ENCODE data around the gene ARHGAP5. TPM values are rescaled to one million over a fixed set of nuclear protein-coding genes. Genes with fewer than 3 reads are reported as not detected.

Gene ARHGAP5
- total and polyA plus RNA-seq, 9 of the 15 experiments (the other 6 are each of a cell fraction or from before 2014, with no cell fraction given): 3.1 to 21.8 (median 12.1) TPM

DNA sequence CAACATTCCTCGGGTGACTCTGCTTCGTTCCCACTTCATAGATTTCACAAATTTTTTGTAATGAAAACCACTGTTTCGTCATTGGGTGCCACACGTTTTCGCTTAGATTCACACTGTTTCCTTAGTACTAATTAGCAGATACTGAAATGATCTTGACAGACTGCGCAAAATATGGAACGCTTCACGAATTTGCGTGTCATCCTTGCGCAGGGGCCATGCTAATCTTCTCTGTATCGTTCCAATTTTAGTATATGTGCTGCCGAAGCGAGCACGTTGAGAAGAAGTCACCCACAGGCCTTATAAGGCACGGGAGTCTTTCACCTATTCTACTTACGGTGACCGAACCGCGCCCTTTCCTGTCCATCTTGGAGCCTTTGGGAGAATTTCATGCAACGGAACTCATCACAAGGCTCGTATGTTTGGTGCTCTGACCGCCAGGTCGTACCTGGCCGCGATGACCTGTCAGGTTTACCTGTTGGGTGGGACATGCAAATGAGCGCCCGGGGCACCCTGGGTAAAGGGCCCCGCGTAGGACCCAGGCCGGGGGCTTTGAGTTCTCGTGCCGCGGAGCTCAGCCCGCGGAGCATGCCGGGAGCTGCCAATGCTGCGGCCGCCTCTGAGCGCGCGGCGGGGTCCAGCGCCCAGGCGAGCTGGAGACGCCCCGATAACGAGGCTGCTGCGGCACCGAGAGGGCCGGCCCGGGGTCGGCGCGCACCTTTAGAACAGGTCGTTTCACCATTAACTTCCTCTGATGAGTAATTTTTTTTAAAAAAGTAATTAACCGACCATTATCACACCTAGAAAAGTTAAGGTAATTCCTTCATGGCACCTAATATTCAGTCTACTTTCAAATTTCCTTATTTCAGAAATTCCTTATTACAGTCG lies 126.1 kb downstream of the ARHGAP5 start, which contains the start of gene RNU6-8 (continued):
- TF ChIP-seq, protein P1, sequence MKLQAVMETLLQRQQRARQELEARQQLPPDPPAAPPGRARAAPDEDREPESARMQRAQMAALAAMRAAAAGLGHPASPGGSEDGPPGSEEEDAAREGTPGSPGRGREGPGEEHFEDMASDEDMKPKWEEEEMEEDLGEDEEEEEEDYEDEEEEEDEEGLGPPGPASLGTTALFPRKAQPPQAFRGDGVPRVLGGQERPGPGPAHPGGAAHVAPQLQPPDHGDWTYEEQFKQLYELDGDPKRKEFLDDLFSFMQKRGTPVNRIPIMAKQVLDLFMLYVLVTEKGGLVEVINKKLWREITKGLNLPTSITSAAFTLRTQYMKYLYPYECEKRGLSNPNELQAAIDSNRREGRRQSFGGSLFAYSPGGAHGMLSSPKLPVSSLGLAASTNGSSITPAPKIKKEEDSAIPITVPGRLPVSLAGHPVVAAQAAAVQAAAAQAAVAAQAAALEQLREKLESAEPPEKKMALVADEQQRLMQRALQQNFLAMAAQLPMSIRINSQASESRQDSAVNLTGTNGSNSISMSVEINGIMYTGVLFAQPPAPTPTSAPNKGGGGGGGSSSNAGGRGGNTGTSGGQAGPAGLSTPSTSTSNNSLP (IDR thresholded peaks at IDR 0.05; ENCODE audit: borderline replicate concordance, low read depth, low read length): 0 out of 2 replicates have a peak, but pooled peaks have one; percentile 22
- TF ChIP-seq, protein P2, sequence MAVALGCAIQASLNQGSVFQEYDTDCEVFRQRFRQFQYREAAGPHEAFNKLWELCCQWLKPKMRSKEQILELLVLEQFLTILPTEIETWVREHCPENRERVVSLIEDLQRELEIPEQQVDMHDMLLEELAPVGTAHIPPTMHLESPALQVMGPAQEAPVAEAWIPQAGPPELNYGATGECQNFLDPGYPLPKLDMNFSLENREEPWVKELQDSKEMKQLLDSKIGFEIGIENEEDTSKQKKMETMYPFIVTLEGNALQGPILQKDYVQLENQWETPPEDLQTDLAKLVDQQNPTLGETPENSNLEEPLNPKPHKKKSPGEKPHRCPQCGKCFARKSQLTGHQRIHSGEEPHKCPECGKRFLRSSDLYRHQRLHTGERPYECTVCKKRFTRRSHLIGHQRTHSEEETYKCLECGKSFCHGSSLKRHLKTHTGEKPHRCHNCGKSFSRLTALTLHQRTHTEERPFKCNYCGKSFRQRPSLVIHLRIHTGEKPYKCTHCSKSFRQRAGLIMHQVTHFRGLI (CRISPR knock-in tag; IDR thresholded peaks at IDR 0.05): no peak
- TF ChIP-seq KLF13 (tag; IDR thresholded peaks at IDR 0.05; ENCODE audit: borderline replicate concordance, low read depth) (no peak), HDAC1 (IDR thresholded peaks at IDR 0.05) (peak; percentile 12 to 54; a peak in 1 of 4 replicates), SUPT5H (IDR thresholded peaks at IDR 0.05) (no peak), RNF2 (IDR thresholded peaks at IDR 0.05) (no peak), KLF1 (tag; IDR thresholded peaks at IDR 0.05) (no peak), POLR2H (tag; IDR thresholded peaks at IDR 0.05; ENCODE audit: low read depth) (peak; percentile 99), NCOA6 (IDR thresholded peaks at IDR 0.05) (no peak), CEBPB (tag; IDR thresholded peaks at IDR 0.05) (peak; percentile 68), MYC (IDR thresholded peaks at IDR 0.05; ENCODE audit: low read depth, low read length) (no peak), MYC (CRISPR knock-in tag; IDR thresholded peaks at IDR 0.05; ENCODE audit: borderline replicate concordance, low read depth) (no peak), SIN3A (IDR thresholded peaks at IDR 0.05; ENCODE audit: borderline replicate concordance in 2 of 2, control insufficient read depth in 1 of 2, low read depth in 2 of 2, low read length in 2 of 2) (no peak), CCAR2 (IDR thresholded peaks at IDR 0.05; ENCODE audit: low read depth, low read length) (no peak), IRF2 (CRISPR knock-in tag; IDR thresholded peaks at IDR 0.05) (no peak), TOE1 (IDR thresholded peaks at IDR 0.05; ENCODE audit: borderline replicate concordance) (no peak), TOE1 (CRISPR knock-in tag; IDR thresholded peaks at IDR 0.05; ENCODE audit: borderline replicate concordance, low read depth) (no peak), ZNF12 (CRISPR knock-in tag; IDR thresholded peaks at IDR 0.05) (no peak), KDM1A (IDR thresholded peaks at IDR 0.05) (0 out of 4 replicates have a peak, but pooled peaks of 1 of the 2 experiments have one; percentile 17), ZSCAN29 (IDR thresholded peaks at IDR 0.05) (no peak)
- TF ChIP-seq, protein P3, sequence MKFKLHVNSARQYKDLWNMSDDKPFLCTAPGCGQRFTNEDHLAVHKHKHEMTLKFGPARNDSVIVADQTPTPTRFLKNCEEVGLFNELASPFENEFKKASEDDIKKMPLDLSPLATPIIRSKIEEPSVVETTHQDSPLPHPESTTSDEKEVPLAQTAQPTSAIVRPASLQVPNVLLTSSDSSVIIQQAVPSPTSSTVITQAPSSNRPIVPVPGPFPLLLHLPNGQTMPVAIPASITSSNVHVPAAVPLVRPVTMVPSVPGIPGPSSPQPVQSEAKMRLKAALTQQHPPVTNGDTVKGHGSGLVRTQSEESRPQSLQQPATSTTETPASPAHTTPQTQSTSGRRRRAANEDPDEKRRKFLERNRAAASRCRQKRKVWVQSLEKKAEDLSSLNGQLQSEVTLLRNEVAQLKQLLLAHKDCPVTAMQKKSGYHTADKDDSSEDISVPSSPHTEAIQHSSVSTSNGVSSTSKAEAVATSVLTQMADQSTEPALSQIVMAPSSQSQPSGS (CRISPR knock-in tag; IDR thresholded peaks at IDR 0.05): no peak
- TF ChIP-seq, protein P4, sequence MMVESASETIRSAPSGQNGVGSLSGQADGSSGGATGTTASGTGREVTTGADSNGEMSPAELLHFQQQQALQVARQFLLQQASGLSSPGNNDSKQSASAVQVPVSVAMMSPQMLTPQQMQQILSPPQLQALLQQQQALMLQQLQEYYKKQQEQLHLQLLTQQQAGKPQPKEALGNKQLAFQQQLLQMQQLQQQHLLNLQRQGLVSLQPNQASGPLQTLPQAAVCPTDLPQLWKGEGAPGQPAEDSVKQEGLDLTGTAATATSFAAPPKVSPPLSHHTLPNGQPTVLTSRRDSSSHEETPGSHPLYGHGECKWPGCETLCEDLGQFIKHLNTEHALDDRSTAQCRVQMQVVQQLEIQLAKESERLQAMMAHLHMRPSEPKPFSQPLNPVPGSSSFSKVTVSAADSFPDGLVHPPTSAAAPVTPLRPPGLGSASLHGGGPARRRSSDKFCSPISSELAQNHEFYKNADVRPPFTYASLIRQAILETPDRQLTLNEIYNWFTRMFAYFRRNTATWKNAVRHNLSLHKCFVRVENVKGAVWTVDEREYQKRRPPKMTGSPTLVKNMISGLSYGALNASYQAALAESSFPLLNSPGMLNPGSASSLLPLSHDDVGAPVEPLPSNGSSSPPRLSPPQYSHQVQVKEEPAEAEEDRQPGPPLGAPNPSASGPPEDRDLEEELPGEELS (CRISPR knock-in tag; IDR thresholded peaks at IDR 0.05; ENCODE audit: borderline replicate concordance): no peak

All from K562 (cell line).